IMR-90 (cell line): ENCODE results near the gene CEACAM3. TPM values are rescaled to one million over a fixed set of nuclear protein-coding genes. Genes with fewer than 3 reads are reported as not detected.

Source experiments
- ATAC-seq: fragments of 200-7000 bp; cut with Tn5 transposase; 2 replicates; pipeline ENCODE4 v1.9.1; 2020; ENCODE audit warnings: low read depth, mild to moderate bottlenecking, moderate library complexity
- BruUV-seq: library from RNA; stranded (reverse); fragments of 400-500 nt; replicated peaks from 2 replicates; lab custom pipeline; 2021; lab: Mats Ljungman, UMichigan
- CTCF ChIA-PET: fragments of 300-600 bp; formaldehyde crosslinking; extraction: SDS; loops from one replicate; lab custom pipeline; 2021; ENCODE audit warnings: antibody characterized with exemption; lab: Yijun Ruan, JAX
- POLR2A ChIA-PET: fragments of 300-600 bp; sonication (Branson Sonifier 250); formaldehyde crosslinking; loops from one replicate; lab custom pipeline; 2022; ENCODE audit warnings: antibody characterized with exemption; ENCODE audit not compliant: unreplicated experiment; lab: Charles Lee
- DNase-seq: peaks from one replicate; pipeline ENCODE4 v3.0.0; 2013
- H2AFZ ChIP-seq: replicated peaks from 2 replicates; pipeline ENCODE3; 2013; ENCODE audit warnings: low read length, mild to moderate bottlenecking; ENCODE audit not compliant: poor library complexity
- H2AK5ac ChIP-seq: 2 replicates; pipeline ENCODE4 v1.6.1; 2013; ENCODE audit warnings: low read depth, low read length, inconsistent platforms
- H2AK9ac ChIP-seq: replicated peaks from 2 replicates; pipeline ENCODE3; 2013; ENCODE audit warnings: mild to moderate bottlenecking, low read depth, low read length, moderate library complexity; ENCODE audit not compliant: poor library complexity
- H2BK120ac ChIP-seq: 2 replicates; pipeline ENCODE4 v1.6.1; 2013; ENCODE audit warnings: low read depth, low read length, inconsistent platforms
- H2BK15ac ChIP-seq: 3 replicates; pipeline ENCODE4 v1.6.1; 2013; ENCODE audit warnings: low read depth, low read length, inconsistent platforms
- H2BK20ac ChIP-seq: 2 replicates; pipeline ENCODE4 v1.6.1; 2013; ENCODE audit warnings: low read depth, mild to moderate bottlenecking, inconsistent platforms, low read length, moderate library complexity
- H2BK5ac ChIP-seq: 2 replicates; pipeline ENCODE4 v1.6.1; 2013; ENCODE audit warnings: mild to moderate bottlenecking, low read depth, low read length, inconsistent platforms; ENCODE audit not compliant: poor library complexity, severe bottlenecking
- H3K14ac ChIP-seq: replicated peaks from 2 replicates; pipeline ENCODE4 v1.6.1; 2013; ENCODE audit warnings: low read depth, low read length, inconsistent platforms
- H3K18ac ChIP-seq: 2 replicates; pipeline ENCODE4 v1.6.1; 2013; ENCODE audit warnings: low read depth, low read length, control low read depth
- H3K23ac ChIP-seq: 2 replicates; pipeline ENCODE4 v1.6.1; 2013; ENCODE audit warnings: low read depth, low read length, inconsistent platforms
- H3K27ac ChIP-seq: 2 replicates; pipeline ENCODE4 v1.5.1; 2013; ENCODE audit warnings: mild to moderate bottlenecking, control low read depth, low read length; ENCODE audit not compliant: insufficient read depth
- H3K27me3 ChIP-seq: 2 replicates; pipeline ENCODE4 v1.6.1; 2013; ENCODE audit warnings: low read length; ENCODE audit not compliant: control insufficient read depth, insufficient read depth
- H3K36me3 ChIP-seq: 2 replicates; pipeline ENCODE4 v1.6.1; 2013; ENCODE audit warnings: low read length, mixed read lengths; ENCODE audit not compliant: control insufficient read depth, insufficient read depth
- H3K4ac ChIP-seq: 2 replicates; pipeline ENCODE4 v1.6.1; 2013; ENCODE audit warnings: low read depth, low read length, inconsistent platforms
- H3K4me1 ChIP-seq: 2 replicates; pipeline ENCODE4 v1.6.1; 2013; ENCODE audit warnings: low read length, mixed read lengths; ENCODE audit not compliant: control insufficient read depth, insufficient read depth
- H3K4me2 ChIP-seq: 2 replicates; pipeline ENCODE4 v1.6.1; 2013; ENCODE audit warnings: low read depth, mild to moderate bottlenecking, control low read depth, low read length, moderate library complexity
- H3K4me3 ChIP-seq: 2 replicates; pipeline ENCODE4 v1.5.1; 2013; ENCODE audit warnings: low read depth, mild to moderate bottlenecking, control low read depth, low read length, moderate library complexity; ENCODE audit not compliant: insufficient read depth
- H3K56ac ChIP-seq: 2 replicates; pipeline ENCODE4 v1.6.1; 2013; ENCODE audit warnings: low read length, inconsistent platforms; ENCODE audit not compliant: insufficient read depth; ENCODE audit errors: extremely low read depth
- H3K79me1 ChIP-seq, 2 experiments: 2 replicates each; pipeline ENCODE4 v1.6.1; 2013; ENCODE audit warnings: low read length in 2 of 2, inconsistent platforms in 1 of 2, low read depth in 1 of 2
- H3K9ac ChIP-seq: 2 replicates; pipeline ENCODE4 v1.6.1; 2013; ENCODE audit warnings: low read depth, low read length, control low read depth
- H3K9me1 ChIP-seq: 2 replicates; pipeline ENCODE4 v1.6.1; 2013; ENCODE audit warnings: low read length, inconsistent platforms; ENCODE audit not compliant: insufficient read depth
- H3K9me3 ChIP-seq: 2 replicates; pipeline ENCODE4 v1.6.1; 2013; ENCODE audit warnings: low read length; ENCODE audit not compliant: control insufficient read depth, insufficient read depth
- H4K20me1 ChIP-seq: 2 replicates; pipeline ENCODE4 v1.6.1; 2013; ENCODE audit warnings: low read length, inconsistent platforms; ENCODE audit not compliant: insufficient read depth
- H4K5ac ChIP-seq: 2 replicates; pipeline ENCODE4 v1.6.1; 2013; ENCODE audit warnings: mild to moderate bottlenecking, low read depth, low read length, control low read depth
- H4K8ac ChIP-seq, 2 experiments: 2 replicates each; pipeline ENCODE4 v1.6.1; 2013; ENCODE audit warnings: low read depth in 2 of 2, low read length in 2 of 2, control low read depth in 1 of 2, inconsistent platforms in 1 of 2
- H4K91ac ChIP-seq: 2 replicates; pipeline ENCODE4 v1.6.1; 2013; ENCODE audit warnings: low read depth, low read length, inconsistent platforms; ENCODE audit not compliant: insufficient read depth
- BHLHE40 ChIP-seq: fragments of 150-350 bp; IDR thresholded peaks from 2 replicates; pipeline ENCODE4 v1.6.1; 2016; ENCODE audit warnings: mild to moderate bottlenecking, low read depth, low read length
- CHD1 ChIP-seq: IDR thresholded peaks from 2 replicates; pipeline ENCODE4 v1.6.1; 2012; ENCODE audit warnings: low read depth, low read length, improper control_type of control experiment
- CTCF ChIP-seq: conservative IDR thresholded peaks from 2 replicates; pipeline ENCODE4 v1.5.1; 2012; ENCODE audit warnings: mild to moderate bottlenecking, low read depth, low read length, improper control_type of control experiment
- FOS ChIP-seq: fragments of 150-350 bp; IDR thresholded peaks from 2 replicates; pipeline ENCODE4 v1.6.1; 2016; ENCODE audit warnings: low read depth, low read length
- MAFK ChIP-seq: IDR thresholded peaks from 2 replicates; pipeline ENCODE4 v1.6.1; 2012; ENCODE audit warnings: low read depth, low read length, improper control_type of control experiment
- MXI1 ChIP-seq: IDR thresholded peaks from 2 replicates; pipeline ENCODE4 v1.6.1; 2012; ENCODE audit warnings: low read depth, mild to moderate bottlenecking, low read length, moderate library complexity, borderline replicate concordance
- NFE2L2 ChIP-seq: fragments of 150-350 bp; IDR thresholded peaks from 2 replicates; pipeline ENCODE4 v1.6.1; 2016; ENCODE audit warnings: low read depth, mild to moderate bottlenecking, low read length
- RAD21 ChIP-seq: IDR thresholded peaks from 2 replicates; pipeline ENCODE4 v1.6.1; 2012; ENCODE audit warnings: low read length, improper control_type of control experiment
- RFX5 ChIP-seq: IDR thresholded peaks from 2 replicates; pipeline ENCODE4 v1.8.0; 2012; ENCODE audit warnings: low read depth, mild to moderate bottlenecking, low read length, moderate library complexity
- SMC3 ChIP-seq: fragments of 150-350 bp; IDR thresholded peaks from 2 replicates; pipeline ENCODE4 v1.6.1; 2016; ENCODE audit warnings: low read depth, mild to moderate bottlenecking, antibody characterized with exemption, low read length, moderate library complexity
- WGBS, 2 experiments: methylation state at CpG; one replicate each; pipeline versions ENCODE4 v1.1.5 to v1.1.7; 2013; ENCODE audit warnings: missing lambda C conversion rate in 2 of 2; ENCODE audit not compliant: insufficient read length in 1 of 2; ENCODE audit errors: extremely low coverage in 2 of 2; 5-methylcytosine and 5-hydroxymethylcytosine counted together
- dilution Hi-C: fragments of 300-500 bp; cut with HindIII; formaldehyde crosslinking; loops from one replicate; pipeline ENCODE4 v1.14.3; 2018; ENCODE audit warnings: low sequenced_read_pairs; ENCODE audit not compliant: unreplicated experiment
- in situ Hi-C: fragments of 300-500 bp; cut with MboI; formaldehyde crosslinking; loops from 3 replicates; pipeline ENCODE4 v1.14.3; 2019; ENCODE audit warnings: low sequenced_read_pairs, inconsistent platforms, mixed read lengths
- intact Hi-C: fragments of 100-400 bp; cut with micrococcal nuclease; formaldehyde crosslinking; loops from 2 replicates; pipeline ENCODE4 v1.10.0; 2022
- polyA plus RNA-seq, 3 experiments: library from polyadenylated mRNA; depleted of rRNA; stranded (reverse); fragments of >200 nt; gene quantifications; 2 replicates each; pipeline ENCODE4 v1.2.3, GENCODE V29; 2012; ENCODE audit warnings: low replicate concordance in 1 of 3
- total RNA-seq: library from RNA; depleted of rRNA; stranded (reverse); fragments of >200 nt; gene quantifications from 2 replicates; pipeline ENCODE4 v1.2.3, GENCODE V29; 2012

The CEACAM3 gene
- total and polyA plus RNA-seq, 2 of the 4 experiments (the other 2 are of a cell fraction): not detected

GRCh38 chr19:41811036-41811435 is 14.6 kb downstream of the CEACAM3 start:
- Histone ChIP-seq H2AFZ (no peak overlapping the region), H2BK15ac (no peak overlapping the region), H2BK5ac (no peak overlapping the region), H2AK5ac (no peak overlapping the region), H2BK20ac (no peak overlapping the region), H3K4me3 (no peak overlapping the region), H3K56ac (no peak overlapping the region), H2BK120ac (no peak overlapping the region), H3K9me3 (no peaks in the 10 kb centered on the region), H3K4me1 (no peaks in the 10 kb centered on the region), H2AK9ac (no peak overlapping the region), H3K14ac (no peak overlapping the region), H4K8ac (no peak overlapping the region), H3K36me3 (no peaks in the 10 kb centered on the region), H4K20me1 (no peaks in the 10 kb centered on the region), H3K9me1 (no peaks in the 10 kb centered on the region), H3K4me2 (no peak overlapping the region), H3K27me3 (no peaks in the 10 kb centered on the region), H4K5ac (no peak overlapping the region), H4K91ac (no peak overlapping the region), H3K18ac (no peak overlapping the region), H3K27ac (no peak overlapping the region), H3K9ac (no peak overlapping the region), H3K4ac (no peak overlapping the region), H3K79me1 (no peaks in the 10 kb centered on the region), H3K23ac (no peak overlapping the region)
- no TSS peak for BruUV-seq
- ChIA-PET POLR2A (no interaction called here), CTCF (interaction anchor here (0.5 kb wide), 1 partner anchor 48 kb away, joined by 4 read pairs; no protein-coding TSS in a partner anchor)
- dilution Hi-C loops (no loop called here), in situ Hi-C loops (no loop called here), intact Hi-C loops (no loop called here)
- no peak for DNase-seq
- ATAC-seq: no peak
- TF ChIP-seq BHLHE40: no peak
- no peak for TF ChIP-seq SMC3
- no peak for TF ChIP-seq CHD1
- no peak for TF ChIP-seq MXI1
- TF ChIP-seq RFX5: no peak
- no peak for TF ChIP-seq FOS
- no peak for TF ChIP-seq CTCF
- TF ChIP-seq MAFK: no peak
- TF ChIP-seq RAD21: no peak
- TF ChIP-seq NFE2L2: no peak
- no CpG with 5 or more reads among the region's 3 CpGs for WGBS, 2 experiments
